H1 (cell line): ENCODE data around the gene DOCK10. TPM values are rescaled to one million over a fixed set of nuclear protein-coding genes. Genes with fewer than 3 reads are reported as not detected.
"Not testable (repeated sequence)": the region's sequence is repeated elsewhere in the genome, so short reads cannot be mapped to it uniquely, and the experiment has no call there.

Source experiments
- CTCF ChIA-PET: fragments of 300-600 bp; sonication (Branson Sonifier 250); formaldehyde crosslinking; loops from one replicate; lab custom pipeline; 2021; ENCODE audit not compliant: partially characterized antibody; lab: Charles Lee
- POLR2A ChIA-PET: fragments of 300-600 bp; sonication (Branson Sonifier 250); formaldehyde crosslinking; loops from one replicate; lab custom pipeline; 2021; ENCODE audit warnings: inconsistent platforms; ENCODE audit not compliant: partially characterized antibody; lab: Charles Lee
- DNase-seq, 2 experiments: peaks; one replicate each; pipeline versions ENCODE4 v3.0.0 to v3.0.0-alpha.2; 2010 to 2022; ENCODE audit warnings: low spot score in 2 of 2, low read depth in 1 of 2, mixed read lengths in 1 of 2
- FAIRE-seq: peaks from 2 replicates; lab custom pipeline; 2011; peaks lifted over from hg19 to GRCh38; lab: Jason Lieb, UNC
- H2AFZ ChIP-seq: 2 replicates; pipeline ENCODE4 v1.8.1; 2012; ENCODE audit warnings: low read length, inconsistent platforms
- H2AK5ac ChIP-seq: 2 replicates; pipeline ENCODE4 v1.6.1; 2013; ENCODE audit warnings: low read depth, low read length
- H2BK120ac ChIP-seq: replicated peaks from 2 replicates; pipeline ENCODE3; 2013; ENCODE audit warnings: low read depth, low read length, inconsistent platforms
- H2BK12ac ChIP-seq: 2 replicates; pipeline ENCODE4 v1.6.1; 2013; ENCODE audit warnings: low read depth, low read length
- H2BK15ac ChIP-seq: 2 replicates; pipeline ENCODE4 v1.6.1; 2013; ENCODE audit warnings: low read length
- H2BK20ac ChIP-seq: 2 replicates; pipeline ENCODE4 v1.6.1; 2013; ENCODE audit warnings: low read length
- H2BK5ac ChIP-seq: 2 replicates; pipeline ENCODE4 v1.6.1; 2013; ENCODE audit warnings: low read depth, low read length
- H3K14ac ChIP-seq: 2 replicates; pipeline ENCODE4 v1.6.1; 2013; ENCODE audit warnings: inconsistent platforms; ENCODE audit not compliant: insufficient read length
- H3K18ac ChIP-seq: 2 replicates; pipeline ENCODE4 v1.6.1; 2013; ENCODE audit warnings: low read length; ENCODE audit errors: extremely low read depth
- H3K23ac ChIP-seq: 2 replicates; pipeline ENCODE4 v1.6.1; 2013; ENCODE audit warnings: inconsistent platforms; ENCODE audit not compliant: insufficient read length
- H3K23me2 ChIP-seq: 2 replicates; pipeline ENCODE4 v1.6.1; 2013; ENCODE audit warnings: low read depth, low read length
- H3K27ac ChIP-seq: 2 replicates; pipeline ENCODE4 v1.6.1; 2011; ENCODE audit warnings: low read depth, low read length, inconsistent platforms
- H3K27me3 ChIP-seq, 4 experiments: replicated peaks in 1 of 4; 1 replicate in 1 of 4; 2 replicates in 3 of 4; pipeline versions ENCODE4 v1.6.1 to v1.8.1; 2011 to 2013; ENCODE audit warnings: low read length in 3 of 4, mild to moderate bottlenecking in 3 of 4, inconsistent platforms in 2 of 4, mixed read lengths in 2 of 4, moderate library complexity in 1 of 4; ENCODE audit not compliant: control insufficient read depth in 3 of 4, insufficient read depth in 3 of 4; ENCODE audit errors: extremely low read depth in 1 of 4
- H3K36me3 ChIP-seq, 4 experiments: 2 replicates each; pipeline versions ENCODE4 v1.6.1 to v1.8.1; 2011 to 2013; ENCODE audit warnings: mild to moderate bottlenecking in 4 of 4, low read length in 3 of 4, moderate library complexity in 2 of 4, control low read depth in 1 of 4, inconsistent platforms in 1 of 4; ENCODE audit not compliant: insufficient read depth in 4 of 4, control insufficient read depth in 2 of 4
- H3K4ac ChIP-seq: replicated peaks from 2 replicates; pipeline ENCODE3; 2013; ENCODE audit warnings: low read length, low read depth, mixed read lengths, inconsistent platforms; ENCODE audit not compliant: insufficient read length
- H3K4me1 ChIP-seq, 4 experiments: replicated peaks in 1 of 4; 1 replicate in 1 of 4; 2 replicates in 3 of 4; pipeline versions ENCODE4 v1.6.1 to v1.8.1; 2011 to 2013; ENCODE audit warnings: low read length in 3 of 4, inconsistent platforms in 2 of 4, mixed read lengths in 1 of 4; ENCODE audit not compliant: insufficient read depth in 4 of 4, control insufficient read depth in 3 of 4
- H3K4me2 ChIP-seq, 2 experiments: 2 replicates each; pipeline versions ENCODE4 v1.6.1 to v1.8.1; 2011 to 2013; ENCODE audit warnings: low read depth in 2 of 2, low read length in 2 of 2, control low read depth in 1 of 2, inconsistent platforms in 1 of 2, mild to moderate bottlenecking in 1 of 2; ENCODE audit not compliant: insufficient read depth in 1 of 2
- H3K4me3 ChIP-seq, 4 experiments: fragments of 200-600, 300-600 bp in 1 of 4; sonication (generic), shearing (Covaris generic), sonication (Bioruptor Twin) in 1 of 4; 2 replicates each; pipeline versions ENCODE4 v1.5.1 to v1.8.1; 2011 to 2016; ENCODE audit warnings: low read length in 4 of 4, low read depth in 3 of 4, control low read depth in 2 of 4, inconsistent platforms in 2 of 4, mild to moderate bottlenecking in 2 of 4, mixed read lengths in 1 of 4, moderate library complexity in 1 of 4; ENCODE audit not compliant: insufficient read depth in 2 of 4; ENCODE audit errors: extremely low read depth in 1 of 4
- H3K56ac ChIP-seq: replicated peaks from 2 replicates; pipeline ENCODE3; 2013; ENCODE audit warnings: low read depth, mild to moderate bottlenecking, mixed read lengths, low read length, inconsistent platforms; ENCODE audit not compliant: insufficient read length
- H3K79me1 ChIP-seq: 2 replicates; pipeline ENCODE4 v1.6.1; 2013; ENCODE audit warnings: low read depth, low read length, control low read depth
- H3K79me2 ChIP-seq, 2 experiments: 2 replicates each; pipeline versions ENCODE4 v1.6.1 to v1.8.1; 2012 to 2013; ENCODE audit warnings: low read length in 2 of 2, mild to moderate bottlenecking in 2 of 2, inconsistent platforms in 1 of 2; ENCODE audit not compliant: insufficient read depth in 2 of 2, control insufficient read depth in 1 of 2
- H3K9ac ChIP-seq, 4 experiments: replicated peaks in 1 of 4; 1 replicate in 1 of 4; 2 replicates in 3 of 4; pipeline versions ENCODE4 v1.6.1 to v1.8.1; 2011 to 2013; ENCODE audit warnings: low read depth in 3 of 4, low read length in 3 of 4, control low read depth in 2 of 4, mild to moderate bottlenecking in 2 of 4, moderate library complexity in 2 of 4, inconsistent platforms in 1 of 4; ENCODE audit errors: extremely low read depth in 1 of 4
- H3K9me3 ChIP-seq, 2 experiments: 2 replicates each; pipeline versions ENCODE4 v1.6.1 to v1.8.1; 2012 to 2013; ENCODE audit warnings: mild to moderate bottlenecking in 2 of 2, moderate library complexity in 2 of 2, control low read depth in 1 of 2, inconsistent platforms in 1 of 2, low read depth in 1 of 2, low read length in 1 of 2, mixed read lengths in 1 of 2; ENCODE audit not compliant: insufficient read depth in 2 of 2
- H4K20me1 ChIP-seq, 2 experiments: replicated peaks in 1 of 2; 2 replicates each; pipeline versions ENCODE3 to v1.8.1; 2011 to 2013; ENCODE audit warnings: inconsistent platforms in 2 of 2, low read length in 2 of 2, mild to moderate bottlenecking in 1 of 2; ENCODE audit not compliant: insufficient read depth in 2 of 2, control insufficient read depth in 1 of 2
- H4K5ac ChIP-seq: 2 replicates; pipeline ENCODE4 v1.6.1; 2013; ENCODE audit warnings: low read length, low read depth, mixed read lengths, inconsistent platforms; ENCODE audit not compliant: insufficient read length
- H4K8ac ChIP-seq: 2 replicates; pipeline ENCODE4 v1.8.0; 2013; ENCODE audit warnings: mild to moderate bottlenecking, moderate library complexity, low read length, inconsistent platforms; ENCODE audit not compliant: insufficient read depth; ENCODE audit errors: extremely low read depth
- H4K91ac ChIP-seq: replicated peaks from 2 replicates; pipeline ENCODE3; 2013; ENCODE audit warnings: low read length, mixed read lengths, inconsistent platforms; ENCODE audit not compliant: insufficient read length
- ASH2L ChIP-seq: fragments of 200-600, 300-600 bp; sonication (generic); IDR thresholded peaks from one replicate; pipeline ENCODE4 v1.7.1; 2017; ENCODE audit warnings: low read length
- JUN ChIP-seq: IDR thresholded peaks from 2 replicates; pipeline ENCODE4 v1.6.1; 2011; ENCODE audit warnings: low read depth, mild to moderate bottlenecking, improper control_type of control experiment, low read length
- RNF2 ChIP-seq: fragments of 200-900, 300-1000 bp; sonication (generic); IDR thresholded peaks from 2 replicates; pipeline ENCODE4 v1.7.1; 2016; ENCODE audit warnings: borderline replicate concordance, low read depth, mild to moderate bottlenecking, antibody characterized with exemption, low read length; ENCODE audit not compliant: poor library complexity, severe bottlenecking; ENCODE audit errors: missing control alignments
- SAP30 ChIP-seq: fragments of 300-600 bp; sonication (generic); IDR thresholded peaks from 2 replicates; pipeline ENCODE4 v1.7.1; 2012; ENCODE audit warnings: low read length, moderate library complexity, mild to moderate bottlenecking, inconsistent platforms; ENCODE audit not compliant: insufficient read depth, insufficient replicate concordance
- SIX5 ChIP-seq: IDR thresholded peaks from 2 replicates; pipeline ENCODE4 v1.6.1; 2011; ENCODE audit warnings: mild to moderate bottlenecking, low read depth, low read length
- TAF1 ChIP-seq: IDR thresholded peaks from 2 replicates; pipeline ENCODE4 v1.6.1; 2011; ENCODE audit warnings: mild to moderate bottlenecking, low read depth, low read length
- YY1 ChIP-seq: IDR thresholded peaks from 2 replicates; pipeline ENCODE4 v1.6.1; 2011; ENCODE audit warnings: low read depth, mild to moderate bottlenecking, low read length
- WGBS, 2 experiments: shearing (Covaris generic) in 1 of 2; methylation state at CpG; one replicate each; pipeline versions ENCODE4 v1.1.6 to v1.1.7; 2013 to 2015; ENCODE audit warnings: low lambda C conversion rate in 2 of 2, mixed read lengths in 2 of 2, inconsistent platforms in 1 of 2, low coverage in 1 of 2, missing lambda C conversion rate in 1 of 2; ENCODE audit not compliant: insufficient replicate concordance in 2 of 2, insufficient coverage in 1 of 2, insufficient read length in 1 of 2; ENCODE audit errors: extremely low coverage in 1 of 2, missing lambda C conversion rate in 1 of 2; 5-methylcytosine and 5-hydroxymethylcytosine counted together
- polyA plus RNA-seq, 7 experiments: library from polyadenylated mRNA; depleted of rRNA in 3 of 7; stranded (reverse) in 5 of 7; unstranded in 2 of 7; fragments of >200 nt in 5 of 7; fragments of 200-250 nt in 2 of 7; gene quantifications; 1 replicate in 5 of 7; 2 replicates in 1 of 7; 4 replicates in 1 of 7; pipeline versions ENCODE4 v1.2.1 to v1.2.3, GENCODE V29; 2011 to 2013; ENCODE audit warnings: missing spikeins in 2 of 7, mixed read lengths in 2 of 7
- total RNA-seq: library from RNA; stranded (reverse); fragmentation: NEBNext Ultra II Directional; extraction: Animal tissue kit (Norgen Biotek cat#: 25700); gene quantifications from 2 replicates; pipeline ENCODE4 v1.2.1, GENCODE V29; 2021
- TF ChIP-seq, protein P1 (sequence below): IDR thresholded peaks from 2 replicates; pipeline ENCODE4 v1.6.1; 2012; ENCODE audit warnings: inconsistent platforms

Gene DOCK10
- total and polyA plus RNA-seq, 2 of the 8 experiments (the other 6 are each of a cell fraction or from before 2014, with no cell fraction given): 0.33 to 1.6 TPM

DNA sequence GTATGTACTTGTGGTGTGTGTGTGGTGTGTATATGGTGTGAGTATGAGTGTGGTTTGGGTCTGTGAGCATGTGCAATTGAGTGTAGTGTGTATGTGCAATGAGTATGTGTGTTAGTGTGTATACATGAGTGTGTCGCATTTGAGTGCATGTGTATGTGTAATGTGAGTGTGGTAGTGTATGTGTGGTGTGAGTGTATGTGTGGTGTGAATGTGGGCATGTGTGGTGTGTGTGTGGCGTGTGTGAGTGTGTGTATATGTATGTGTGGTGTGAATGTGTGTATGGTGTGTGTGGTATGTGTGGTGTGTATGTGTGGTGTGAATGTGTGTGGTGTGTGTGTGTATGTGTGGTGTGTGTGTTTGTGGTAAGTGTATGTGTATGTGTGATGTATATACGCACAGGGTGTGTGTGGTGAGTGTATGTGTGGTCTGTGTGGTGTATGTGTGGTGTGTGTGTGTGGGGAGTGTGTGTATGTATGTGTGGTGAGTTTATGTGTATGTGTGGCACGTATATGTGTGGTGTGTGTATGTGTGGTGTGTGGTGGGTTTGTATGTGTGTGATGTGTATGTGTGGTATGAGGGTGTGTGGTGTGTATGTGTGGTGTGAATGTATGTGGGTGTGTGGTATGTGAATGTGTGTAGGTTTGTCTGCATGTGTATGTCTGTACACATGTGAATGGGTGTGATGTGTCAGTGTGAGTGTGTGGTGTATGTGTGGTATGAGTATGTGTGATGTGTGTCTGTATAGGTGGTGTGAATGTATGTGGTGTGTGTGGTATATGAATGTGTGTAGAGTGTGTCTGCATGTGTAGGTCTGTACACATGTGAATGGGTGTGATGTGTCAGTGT is 123.4 kb downstream of the DOCK10 start (continued):
- TF ChIP-seq SIX5 (no peak), SAP30 (no peak), RNF2 (no peak), YY1 (no peak), ASH2L (no peak), TAF1 (no peak), JUN (no peak)
- TF ChIP-seq, protein P1, sequence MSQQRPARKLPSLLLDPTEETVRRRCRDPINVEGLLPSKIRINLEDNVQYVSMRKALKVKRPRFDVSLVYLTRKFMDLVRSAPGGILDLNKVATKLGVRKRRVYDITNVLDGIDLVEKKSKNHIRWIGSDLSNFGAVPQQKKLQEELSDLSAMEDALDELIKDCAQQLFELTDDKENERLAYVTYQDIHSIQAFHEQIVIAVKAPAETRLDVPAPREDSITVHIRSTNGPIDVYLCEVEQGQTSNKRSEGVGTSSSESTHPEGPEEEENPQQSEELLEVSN: no peak

DNA sequence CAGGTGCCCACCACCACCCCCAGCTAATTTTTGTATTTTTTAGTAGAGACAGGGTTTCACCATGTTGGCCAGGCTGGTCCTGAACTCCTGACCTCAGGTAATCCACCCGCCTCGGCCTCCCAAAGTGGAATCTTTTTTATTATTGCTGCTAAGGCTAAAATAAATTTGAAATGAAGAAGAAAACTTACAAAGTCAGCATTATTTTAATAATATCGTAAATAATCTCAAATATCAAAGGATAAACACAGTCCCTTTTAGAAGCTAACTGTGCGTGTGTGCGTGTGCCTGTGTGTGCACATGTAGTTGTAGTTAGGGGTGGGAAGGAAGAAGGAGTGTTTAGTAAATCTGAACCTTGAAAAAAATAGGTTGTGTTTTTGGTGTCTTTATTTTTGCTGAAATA is 125.0 kb downstream of the DOCK10 start:
- H2AFZ ChIP-seq, H3K9ac ChIP-seq, H3K36me3 ChIP-seq, FAIRE-seq, H4K8ac ChIP-seq, H2BK15ac ChIP-seq, H2BK20ac ChIP-seq, H3K27me3 ChIP-seq, H3K56ac ChIP-seq, H3K27ac ChIP-seq, POLR2A ChIA-PET, H3K79me2 ChIP-seq, H2AK5ac ChIP-seq, H3K18ac ChIP-seq, H2BK5ac ChIP-seq, H3K9me3 ChIP-seq, H3K4me2 ChIP-seq, H4K91ac ChIP-seq, H3K23ac ChIP-seq, H3K79me1 ChIP-seq, H3K4ac ChIP-seq, H2BK12ac ChIP-seq, H3K4me1 ChIP-seq, DNase-seq, H3K14ac ChIP-seq, H3K4me3 ChIP-seq, H4K5ac ChIP-seq, H2BK120ac ChIP-seq: not testable (repeated sequence)
- H3K23me2 ChIP-seq: peaks cover 14% of the 10 kb centered on the region; the same call in 1 of the 2 replicates
- peaks cover 0 to 14% of the 10 kb centered on the region in 2 experiments for H4K20me1 ChIP-seq
- 96% methylated on average over 5 of the region's 5 CpGs; no CpG with 5 or more reads in 1 of the 2 experiments for WGBS, 2 experiments
- CTCF ChIA-PET: interaction anchor here (0.6 to 1.7 kb wide), 2 partner anchors 11 to 16 kb away, joined by 3 to 4 read pairs; no protein-coding TSS in a partner anchor
